Epithelial cell of prostate (primary cell): Measurements from ENCODE around the gene TBATA.

Experiments
- DNase-seq: peaks from one replicate; pipeline ENCODE4 v3.0.0-alpha.2; 2011; ENCODE audit warnings: low read depth, low spot score
- H3K27ac ChIP-seq: fragments of 450-650 bp; 2 replicates; pipeline ENCODE4 v1.5.1; 2017; ENCODE audit warnings: mild to moderate bottlenecking

Gene TBATA, protein sequence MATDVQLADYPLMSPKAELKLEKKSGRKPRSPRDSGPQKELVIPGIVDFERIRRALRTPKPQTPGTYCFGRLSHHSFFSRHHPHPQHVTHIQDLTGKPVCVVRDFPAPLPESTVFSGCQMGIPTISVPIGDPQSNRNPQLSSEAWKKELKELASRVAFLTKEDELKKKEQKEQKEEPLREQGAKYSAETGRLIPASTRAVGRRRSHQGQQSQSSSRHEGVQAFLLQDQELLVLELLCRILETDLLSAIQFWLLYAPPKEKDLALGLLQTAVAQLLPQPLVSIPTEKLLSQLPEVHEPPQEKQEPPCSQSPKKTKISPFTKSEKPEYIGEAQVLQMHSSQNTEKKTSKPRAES

GRCh38 chr10:70785190-70785589 is at the start of gene TBATA:
Gene TBATA, minus strand, starts transcription at chr10:70785377. Its CDS starts 1,998 bp downstream, at chr10:70783379.
- no peak for DNase-seq
- H3K27ac ChIP-seq = no peak within 1 kb of the TSS

- no peak overlapping the region for H3K27ac ChIP-seq
- DNase-seq = no peak
Measured at GRCh38 chr10:70834441-70835151, 49.4 kb upstream of the TBATA start.

DNA sequence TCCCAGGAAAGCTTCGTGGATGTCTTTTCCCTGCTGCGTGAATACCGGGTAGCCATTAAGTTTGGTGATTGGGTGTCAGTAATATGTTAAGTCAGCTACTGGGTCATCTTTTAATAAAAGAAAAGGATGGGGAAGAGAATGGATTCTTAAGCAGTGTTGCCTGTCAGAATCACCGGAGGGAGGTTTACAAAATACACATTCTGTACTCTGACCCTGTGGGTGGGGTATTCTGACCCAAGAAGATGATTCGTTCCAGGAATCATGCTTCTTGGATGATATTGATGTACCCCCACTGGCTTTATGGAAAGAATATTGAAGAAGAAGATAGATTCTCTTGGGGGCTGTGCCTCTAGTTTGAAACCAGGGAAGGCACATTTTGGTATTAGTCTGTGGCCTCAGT is 48.8 kb upstream of the TBATA start:
- H3K27ac ChIP-seq = peak overlapping the region; percentile 77
- DNase-seq = no peak

DNA sequence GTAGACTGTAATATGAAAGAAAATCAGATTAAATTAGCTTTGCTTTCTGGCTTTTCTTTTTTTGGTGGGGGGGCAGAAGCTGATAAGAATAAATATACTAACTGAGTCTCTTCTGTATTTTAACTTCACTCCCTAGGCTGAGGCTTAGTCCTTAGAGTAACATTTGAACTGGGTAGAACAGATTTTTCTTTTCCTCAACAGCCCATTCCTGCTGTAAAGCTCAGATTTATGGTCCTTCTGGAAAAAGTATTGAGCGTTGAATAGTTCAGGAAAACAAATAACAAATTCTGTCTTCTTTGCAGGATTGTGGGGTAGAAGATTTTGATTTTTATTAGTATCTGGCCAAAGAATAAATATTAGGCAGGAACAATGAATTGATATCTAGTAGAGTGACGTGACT is 48.4 kb upstream of the TBATA start:
- H3K27ac ChIP-seq = peak overlapping the region; percentile 77

GRCh38 chr10:70832852-70833528 is 47.8 kb upstream of the TBATA start:
- H3K27ac ChIP-seq = peak overlapping the region; percentile 77
- DNase-seq = no peak

More for the DNA sequence above, 48.4 kb upstream of the TBATA start:
- no peak for DNase-seq

- no peak for DNase-seq
- H3K27ac ChIP-seq = peak overlapping the region; percentile 77
Measured at GRCh38 chr10:70832221-70832620, 47.0 kb upstream of the TBATA start.

DNA sequence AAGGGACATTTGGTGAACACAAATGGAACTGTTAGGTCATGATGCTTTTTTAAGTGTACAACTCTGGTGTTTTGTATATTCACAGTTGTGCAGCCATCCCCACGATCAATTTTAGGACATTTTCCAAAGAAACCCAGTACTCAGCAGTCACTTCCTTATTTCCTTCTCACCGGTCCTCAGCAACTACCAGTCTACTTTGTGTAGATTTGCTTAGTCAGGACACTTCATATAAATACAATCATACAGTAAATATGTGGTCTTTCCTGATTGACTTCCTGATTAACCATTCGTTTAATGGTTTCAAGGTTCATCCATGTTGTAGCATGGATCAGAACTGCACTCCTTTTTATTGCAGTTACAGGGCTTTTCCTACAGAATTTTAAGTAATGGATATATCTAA is 45.0 kb upstream of the TBATA start:
- peak; percentile 79 for DNase-seq
- H3K27ac ChIP-seq = peak overlapping the region; percentile 77

GRCh38 chr10:70829543-70829942 is 44.4 kb upstream of the TBATA start:
- no peak for DNase-seq
- peak overlapping the region; percentile 77 for H3K27ac ChIP-seq

GRCh38 chr10:70828923-70829322 is 43.7 kb upstream of the TBATA start:
- H3K27ac ChIP-seq = peak overlapping the region; percentile 77
- no peak for DNase-seq

DNA sequence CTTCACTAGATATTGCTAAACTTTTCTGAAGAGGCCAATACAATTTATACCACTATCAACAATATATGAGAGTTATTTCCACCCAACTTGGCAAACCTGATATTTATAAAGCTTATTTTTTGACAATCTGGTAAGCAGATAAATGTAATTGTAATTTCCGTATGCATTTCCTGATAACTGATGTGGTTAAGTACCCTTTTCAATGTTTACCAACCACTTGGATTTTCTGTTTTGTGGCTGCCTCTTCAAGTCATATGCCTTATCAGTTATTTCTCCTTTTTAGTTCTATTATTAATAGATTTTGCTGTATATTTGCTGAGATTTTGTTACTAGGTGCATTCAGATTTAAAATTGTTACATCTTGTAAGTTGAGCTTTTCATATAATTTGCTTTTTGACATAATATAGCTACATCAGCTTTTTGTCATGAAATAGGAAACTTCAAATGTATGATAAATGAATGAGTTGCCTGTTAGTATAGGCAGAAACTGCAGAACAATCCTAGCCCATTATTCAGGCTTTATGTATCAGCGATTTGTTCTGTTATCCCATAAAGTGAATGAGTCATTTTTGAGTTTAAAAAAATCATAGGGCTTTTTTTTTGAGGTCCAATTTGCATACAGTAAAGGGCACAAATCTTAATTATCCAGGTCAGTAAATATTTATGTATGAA is 42.0 kb upstream of the TBATA start:
- H3K27ac ChIP-seq = peak overlapping the region; percentile 77
- DNase-seq = no peak

GRCh38 chr10:70822076-70822820 is 37.1 kb upstream of the TBATA start:
- H3K27ac ChIP-seq = no peak overlapping the region
- DNase-seq = no peak

DNA sequence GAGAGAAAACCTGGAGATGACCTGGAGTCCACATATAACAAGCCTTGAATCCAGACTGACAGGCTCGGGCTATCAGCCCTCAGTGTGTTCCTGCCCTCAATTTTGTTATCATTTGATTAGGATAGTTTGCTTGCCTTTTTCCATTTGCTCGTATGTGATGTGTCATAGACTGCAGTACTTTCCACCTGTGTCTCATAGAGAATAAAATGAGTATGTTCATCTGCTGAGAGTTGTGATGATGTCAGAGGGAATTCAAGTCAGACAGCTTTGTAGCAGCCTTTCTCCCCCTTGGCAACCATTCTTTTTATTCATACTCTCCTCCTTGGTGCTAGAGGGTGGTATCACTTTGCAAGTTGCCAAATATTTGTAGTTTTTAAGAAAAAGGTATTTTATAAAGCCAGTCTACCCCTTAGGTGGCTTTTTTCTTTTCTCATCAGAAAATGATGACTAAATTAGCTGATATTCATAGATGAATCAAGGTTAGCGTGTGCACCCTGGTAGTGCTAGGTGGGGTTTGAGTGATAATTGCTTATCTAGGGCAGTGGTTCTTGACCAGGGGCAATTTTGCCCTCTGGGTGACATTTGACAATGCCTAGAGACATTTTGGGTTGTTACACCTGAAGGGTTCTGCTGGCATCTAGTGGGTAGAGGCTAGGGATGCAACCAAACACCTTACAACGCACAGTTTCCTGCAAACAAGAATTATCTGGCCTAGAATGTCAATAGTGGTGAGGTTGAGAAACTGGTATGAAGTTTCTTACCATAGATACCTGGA is 36.0 kb upstream of the TBATA start:
- DNase-seq = no peak
- no peak overlapping the region for H3K27ac ChIP-seq

- H3K27ac ChIP-seq = peak overlapping the region; percentile 93
- DNase-seq = no peak
Measured at GRCh38 chr10:70816220-70816894, 31.2 kb upstream of the TBATA start.

GRCh38 chr10:70815504-70816219 is 30.5 kb upstream of the TBATA start, which contains the start of gene SGPL1:
Gene SGPL1, plus strand, starts transcription at chr10:70815948. Its CDS starts 906 bp downstream, at chr10:70816854.
- H3K27ac ChIP-seq = peak within 1 kb of the TSS; percentile 93
- DNase-seq = no peak

DNA sequence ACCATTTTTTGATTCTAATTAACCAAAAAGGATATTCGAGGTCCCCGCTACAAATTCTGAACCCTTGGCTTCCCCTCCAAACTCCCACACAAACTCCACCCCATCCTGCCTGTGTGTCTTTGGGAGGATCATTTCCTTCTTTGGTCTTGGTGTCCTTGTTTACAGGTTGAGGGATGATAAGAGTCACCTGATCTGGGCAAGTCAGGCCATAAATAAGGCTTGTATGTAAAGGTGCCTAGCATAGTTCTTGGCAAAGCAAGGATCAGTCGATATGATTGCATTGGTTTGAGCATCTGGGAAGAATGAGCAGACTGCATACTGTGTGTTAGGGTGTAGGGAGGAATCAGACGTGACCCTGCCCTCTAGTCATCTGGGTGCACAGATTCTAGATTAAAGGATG is 28.9 kb upstream of the TBATA start:
- no peak overlapping the region for H3K27ac ChIP-seq
- DNase-seq = no peak

DNA sequence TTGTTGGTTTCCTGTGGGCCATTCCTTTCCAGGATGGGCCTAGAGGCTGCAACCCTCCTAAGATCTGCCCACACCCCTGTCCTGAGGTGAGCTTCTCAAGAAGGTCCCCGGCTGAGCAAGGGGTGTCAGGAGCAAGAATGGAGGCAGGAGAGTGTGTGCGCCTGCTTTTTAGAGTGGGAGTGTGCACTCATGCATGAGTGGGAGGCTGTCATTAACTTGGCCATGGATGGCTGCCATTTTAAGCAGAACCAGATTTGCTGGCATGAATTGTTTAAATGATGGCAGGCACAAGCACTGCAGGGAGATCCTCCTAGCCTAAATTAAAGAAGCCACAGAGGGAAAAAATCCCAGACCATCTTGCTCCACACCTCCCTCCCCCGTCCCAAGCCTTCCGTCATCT is 27.6 kb upstream of the TBATA start:
- no peak for DNase-seq
- no peak overlapping the region for H3K27ac ChIP-seq

GRCh38 chr10:70811881-70812280 is 26.7 kb upstream of the TBATA start:
- no peak overlapping the region for H3K27ac ChIP-seq
- no peak for DNase-seq

GRCh38 chr10:70810967-70811366 is 25.8 kb upstream of the TBATA start:
- H3K27ac ChIP-seq = no peak overlapping the region
- no peak for DNase-seq
